ENCODE results near the gene ACBD5.

GRCh38 chr10:27150261-27150660 is 90.3 kb downstream of the ACBD5 start:
- TF ChIP-seq CTCF (IDR thresholded peaks at IDR 0.05) (no peak), POLR2A (IDR thresholded peaks at IDR 0.05) (no peak)
